Common myeloid progenitor, CD34-positive (primary cell): ENCODE measurements around the gene CCDC24. TPM values are rescaled to one million over a fixed set of nuclear protein-coding genes. Genes with fewer than 3 reads are reported as not detected.

Experiments
- CTCF ChIA-PET: fragments of 350-600 bp; sonication (Branson Sonifier 250); formaldehyde crosslinking; loops from one replicate; lab custom pipeline; 2021; ENCODE audit warnings: antibody characterized with exemption; lab: Charles Lee
- POLR2A ChIA-PET: fragments of 350-600 bp; sonication (Branson Sonifier 250); formaldehyde crosslinking; loops from one replicate; lab custom pipeline; 2021; ENCODE audit warnings: antibody characterized with exemption; lab: Charles Lee
- DNase-seq, 3 donors: peaks; one replicate each; pipeline versions ENCODE4 v3.0.0 to v3.0.0-alpha.2; 2013
- H3K27ac ChIP-seq, 2 experiments: 1 replicate in 1 of 2; 2 replicates in 1 of 2; pipeline ENCODE4 v1.7.0; 2013; ENCODE audit warnings: inconsistent platforms in 2 of 2, low read length in 2 of 2, mild to moderate bottlenecking in 2 of 2, low read depth in 1 of 2, moderate library complexity in 1 of 2; ENCODE audit not compliant: severe bottlenecking in 2 of 2, insufficient read depth in 1 of 2, poor library complexity in 1 of 2
- H3K27me3 ChIP-seq, 5 experiments: replicated peaks in 2 of 5; 1 replicate in 3 of 5; 2 replicates in 2 of 5; pipeline versions ENCODE4 v1.6.1 to v1.7.0; 2013; ENCODE audit warnings: low read length in 4 of 5, mild to moderate bottlenecking in 2 of 5, moderate library complexity in 2 of 5, inconsistent platforms in 1 of 5; ENCODE audit not compliant: insufficient read depth in 5 of 5, control insufficient read depth in 4 of 5
- H3K36me3 ChIP-seq, 4 experiments: 1 replicate in 2 of 4; 2 replicates in 2 of 4; pipeline versions ENCODE4 v1.6.1 to v1.7.0; 2013; ENCODE audit warnings: low read length in 3 of 4, control low read depth in 1 of 4, mild to moderate bottlenecking in 1 of 4; ENCODE audit not compliant: control insufficient read depth in 4 of 4, insufficient read depth in 4 of 4
- H3K4me1 ChIP-seq, 4 experiments: 1 replicate in 3 of 4; 2 replicates in 1 of 4; pipeline versions ENCODE4 v1.6.1 to v1.7.1; 2013; ENCODE audit warnings: low read length in 3 of 4, mild to moderate bottlenecking in 3 of 4, control low read depth in 1 of 4, inconsistent platforms in 1 of 4, moderate library complexity in 1 of 4; ENCODE audit not compliant: control insufficient read depth in 4 of 4, insufficient read depth in 4 of 4; ENCODE audit errors: control extremely low read depth in 1 of 4
- H3K4me3 ChIP-seq, 7 experiments: 1 replicate in 4 of 7; 2 replicates in 3 of 7; pipeline versions ENCODE4 v1.5.1 to v1.7.0; 2013; ENCODE audit warnings: mild to moderate bottlenecking in 7 of 7, low read length in 6 of 7, moderate library complexity in 6 of 7, inconsistent platforms in 2 of 7, low read depth in 2 of 7, control low read depth in 1 of 7; ENCODE audit not compliant: insufficient read depth in 4 of 7, control insufficient read depth in 1 of 7; ENCODE audit errors: extremely low read depth in 1 of 7
- H3K9me3 ChIP-seq, 5 experiments: 1 replicate in 4 of 5; 2 replicates in 1 of 5; pipeline versions ENCODE4 v1.6.1 to v1.7.1; 2013; ENCODE audit warnings: low read length in 4 of 5, mild to moderate bottlenecking in 2 of 5, inconsistent platforms in 1 of 5, low read depth in 1 of 5, moderate library complexity in 1 of 5; ENCODE audit not compliant: control insufficient read depth in 4 of 5, insufficient read depth in 2 of 5; ENCODE audit errors: control extremely low read depth in 1 of 5
- WGBS: methylation state at CpG from one replicate; pipeline ENCODE4 v1.1.5; 2013; ENCODE audit not compliant: insufficient coverage; 5-methylcytosine and 5-hydroxymethylcytosine counted together
- polyA plus RNA-seq: library from polyadenylated mRNA; unstranded; fragments of 120-200 nt; gene quantifications from one replicate; pipeline ENCODE4 v1.2.1, GENCODE V29; 2013

CCDC24 gene
- polyA plus RNA-seq: 8.0 TPM

GRCh38 chr1:43991476-43992231 lies at the start of gene CCDC24:
TSS of gene CCDC24 (plus strand) at chr1:43991599. CDS start at chr1:43991879, 280 bp downstream.
- POLR2A ChIA-PET: interaction anchor here (0.8 kb wide), 1 partner anchor 15 kb away, joined by 3 read pairs; no protein-coding TSS in a partner anchor
- no peaks in the 10 kb centered on the region for H3K9me3 ChIP-seq
- no peaks in the 10 kb centered on the region for H3K27me3 ChIP-seq
- peak within 1 kb of the TSS; percentile 49 to 87 (median 72) for H3K4me3 ChIP-seq
- peak within 1 kb of the TSS in 1 of 2 experiments; percentile 49 for H3K27ac ChIP-seq
- H3K4me1 ChIP-seq: peaks cover 0 to 28% (median 28%) of the 10 kb centered on the region in 4 experiments
- WGBS: under 1% methylated on average over 65 of the region's 66 CpGs
- peaks cover 0 to 5% (median 0%) of the 10 kb centered on the region in 4 experiments for H3K36me3 ChIP-seq
- CTCF ChIA-PET: interaction anchor here (0.9 to 6.1 kb wide), 7 partner anchors 10 to 56 kb away, joined by 3 to 38 read pairs (median 5); no protein-coding TSS in a partner anchor
- DNase-seq: peak; percentile 28 to 66 (median 51)

GRCh38 chr1:43942411-43942810 lies 49.0 kb upstream of the CCDC24 start:
- CTCF ChIA-PET: interaction anchor here (9.4 kb wide), 1 partner anchor 8 kb away, joined by 120 read pairs; the partner anchor contains the start of gene ARTN
- POLR2A ChIA-PET: interaction anchor here (0.6 kb wide), 1 partner anchor 785 kb away, joined by 3 read pairs; no protein-coding TSS in a partner anchor
- Histone ChIP-seq H3K9me3 (no peaks in the 10 kb centered on the region), H3K27me3 (no peaks in the 10 kb centered on the region), H3K4me1 (peaks cover 0 to 25% (median 15%) of the 10 kb centered on the region in 4 experiments), H3K4me3 (no peak overlapping the region), H3K27ac (no peak overlapping the region), H3K36me3 (peaks cover 0 to 3% (median 0%) of the 10 kb centered on the region in 4 experiments)
- WGBS: 92% methylated on average over 2 of the region's 3 CpGs
- DNase-seq: no peak

GRCh38 chr1:43944860-43945259 lies 46.5 kb upstream of the CCDC24 start:
- WGBS: 91% methylated on average over 1 of the region's 1 CpG
- Histone ChIP-seq H3K36me3 (peaks cover under 1 to 9% (median 7%) of the 10 kb centered on the region in 4 experiments), H3K27ac (peak overlapping the region in 1 of 2 experiments; percentile 18), H3K27me3 (no peaks in the 10 kb centered on the region), H3K4me3 (peak overlapping the region in 2 of 7 experiments; percentile 18 to 54), H3K9me3 (no peaks in the 10 kb centered on the region), H3K4me1 (peaks cover 6 to 37% (median 23%) of the 10 kb centered on the region in 4 experiments)
- ChIA-PET POLR2A (no interaction called here), CTCF (interaction anchor here (1.0 to 9.4 kb wide), 5 partner anchors 10 to 377 kb away, joined by 3 to 120 read pairs (median 7); partner anchors contain the start of gene ARTN)
- DNase-seq: no peak

- peak in 1 of 3 donors; percentile 70 for DNase-seq
- ChIA-PET CTCF (interaction anchor here (0.6 to 9.4 kb wide), 12 partner anchors 11 to 378 kb away, joined by 3 to 120 read pairs (median 6); partner anchors contain the start of gene ARTN), POLR2A (no interaction called here)
- Histone ChIP-seq H3K4me3 (peak overlapping the region; percentile 67 to 92 (median 82)), H3K27me3 (no peaks in the 10 kb centered on the region), H3K9me3 (no peaks in the 10 kb centered on the region), H3K27ac (peak overlapping the region; percentile 59 to 99), H3K4me1 (peaks cover 6 to 37% (median 23%) of the 10 kb centered on the region in 4 experiments), H3K36me3 (peaks cover 3 to 13% (median 11%) of the 10 kb centered on the region in 4 experiments)
- WGBS: 0% methylated on average over 1 of the region's 3 CpGs
Measured at GRCh38 chr1:43945674-43946235, 45.6 kb upstream of the CCDC24 start.

GRCh38 chr1:43946236-43947060 lies 45.0 kb upstream of the CCDC24 start, which contains the start of gene IPO13:
TSS of gene IPO13 (plus strand) at chr1:43946950. CDS start at chr1:43947601, 651 bp downstream.
- WGBS: under 1% methylated on average over 72 of the region's 74 CpGs
- Histone ChIP-seq H3K27me3 (no peaks in the 10 kb centered on the region), H3K9me3 (no peaks in the 10 kb centered on the region), H3K36me3 (peaks cover 3 to 13% (median 11%) of the 10 kb centered on the region in 4 experiments), H3K4me3 (peak within 1 kb of the TSS; percentile 67 to 92 (median 82)), H3K4me1 (peaks cover 6 to 37% (median 23%) of the 10 kb centered on the region in 4 experiments), H3K27ac (peak within 1 kb of the TSS; percentile 98 to 99)
- DNase-seq: peak; percentile 96 to 98 (median 98)
- ChIA-PET CTCF (interaction anchor here (0.6 to 9.4 kb wide), 15 partner anchors 9 to 379 kb away, joined by 3 to 120 read pairs (median 4); partner anchors contain the start of gene ARTN), POLR2A (interaction anchor here (0.7 to 1.5 kb wide), 4 partner anchors 10 to 28 kb away, joined by 3 to 5 read pairs (median 4); partner anchors contain the start of genes ATP6V0B and DPH2)
